GM19397 (cell line): Measurements from ENCODE around the gene PLXND1.
"Not testable (repeated sequence)": the region's sequence is repeated elsewhere in the genome, so short reads cannot be mapped to it uniquely, and the experiment has no call there.

Experiments used
- ATAC-seq: cut with Tn5 transposase; IDR thresholded peaks from one replicate; pipeline ENCODE4 v1.9.1; 2021; ENCODE audit warnings: mild to moderate bottlenecking, moderate library complexity; ENCODE audit not compliant: unreplicated experiment

The PLXND1 gene

DNA sequence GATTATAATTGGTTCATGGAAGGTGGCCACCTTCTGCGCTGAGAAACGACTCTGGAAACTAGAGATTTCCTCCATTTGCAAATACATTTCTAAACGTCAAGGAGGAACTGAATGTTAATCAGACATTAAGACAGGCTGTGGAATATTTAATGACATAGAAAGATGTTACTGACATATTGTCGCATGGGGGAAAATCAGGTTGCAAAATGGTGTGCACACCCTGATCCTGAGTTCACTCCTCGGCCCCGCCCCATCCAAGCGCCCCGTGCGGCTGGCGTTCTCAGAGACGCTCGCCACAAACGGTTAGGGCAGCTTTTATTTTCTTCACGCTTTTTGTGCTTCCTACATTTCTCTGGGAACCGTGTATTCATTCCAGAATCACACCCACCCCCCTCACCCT, 52.8 kb downstream of the PLXND1 start:
- no peak for ATAC-seq

DNA sequence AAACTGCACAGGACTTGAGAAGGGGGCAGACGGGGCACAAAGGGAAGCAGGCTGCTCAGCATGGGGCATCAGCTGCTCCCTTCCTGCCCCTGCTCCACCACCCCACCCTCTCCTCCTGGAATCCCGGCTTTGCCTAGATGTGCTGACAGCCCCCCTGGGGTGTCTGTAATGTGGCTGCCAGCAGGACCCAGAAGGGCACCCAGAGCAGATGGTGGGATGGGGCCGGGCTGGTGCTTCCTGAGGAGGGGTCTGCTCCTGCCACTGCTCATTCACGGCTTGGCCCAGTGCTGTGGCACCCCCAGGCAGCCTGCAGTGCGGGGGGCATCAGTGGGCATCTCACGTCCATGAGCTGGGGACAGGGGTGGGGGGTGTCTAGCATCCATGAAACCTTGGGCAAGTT, 53.3 kb downstream of the PLXND1 start:
- ATAC-seq = no peak

DNA sequence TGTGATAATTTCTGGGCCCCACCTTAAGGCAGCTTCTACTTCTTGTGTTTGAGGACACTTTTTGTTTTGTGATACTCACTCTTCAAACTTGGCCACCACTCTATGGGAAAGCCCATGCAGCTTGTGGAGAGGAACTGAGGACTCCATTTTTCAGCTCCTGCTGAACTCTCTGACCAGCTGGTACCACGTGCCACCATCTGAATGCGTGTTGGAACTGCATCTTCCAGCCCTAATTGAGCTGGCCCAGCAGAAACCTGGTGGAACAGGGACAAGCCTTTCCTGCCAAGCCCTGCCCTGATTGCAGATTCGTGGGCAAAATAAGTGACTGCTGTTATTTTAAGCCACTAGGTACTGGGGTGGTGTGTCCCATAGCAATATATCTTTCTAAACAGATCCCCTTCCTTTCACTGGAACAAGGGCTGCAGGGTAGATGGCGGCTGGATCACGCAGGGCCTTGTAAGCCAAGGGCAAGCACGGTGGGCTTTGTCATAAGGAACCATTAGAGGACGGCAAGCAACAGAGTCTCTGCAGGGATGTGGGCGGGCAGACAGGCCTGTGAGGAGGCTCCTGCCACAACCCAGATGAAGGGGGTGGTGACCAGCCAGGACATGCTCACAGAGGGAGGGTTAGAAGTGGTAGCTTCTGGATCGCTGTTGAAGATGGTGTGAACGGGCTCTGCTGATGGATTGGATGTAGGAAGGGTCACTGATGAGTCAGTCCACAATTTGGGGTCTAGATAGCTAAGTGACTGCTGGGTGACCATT, 54.0 kb downstream of the PLXND1 start:
- ATAC-seq = no peak

DNA sequence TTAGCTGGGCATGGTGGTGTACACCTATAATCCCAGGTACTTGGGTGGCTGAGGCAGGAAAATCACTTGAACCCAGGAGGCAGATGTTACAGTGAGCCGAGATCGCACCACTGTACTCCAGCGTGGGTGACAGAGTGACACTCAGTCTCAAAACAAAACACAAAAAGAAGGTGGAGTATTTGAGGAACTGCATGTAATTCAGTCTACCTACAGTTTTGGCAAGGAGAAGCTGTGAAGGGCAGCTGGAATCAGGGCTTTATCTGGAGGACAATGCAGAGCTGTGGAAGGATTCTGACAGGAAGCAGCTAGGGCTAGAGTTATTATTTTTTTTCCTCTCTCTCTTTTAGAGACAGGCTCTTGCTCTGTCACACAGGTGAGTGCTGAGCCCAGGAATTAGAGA, 56.7 kb downstream of the PLXND1 start:
- ATAC-seq = no peak

DNA sequence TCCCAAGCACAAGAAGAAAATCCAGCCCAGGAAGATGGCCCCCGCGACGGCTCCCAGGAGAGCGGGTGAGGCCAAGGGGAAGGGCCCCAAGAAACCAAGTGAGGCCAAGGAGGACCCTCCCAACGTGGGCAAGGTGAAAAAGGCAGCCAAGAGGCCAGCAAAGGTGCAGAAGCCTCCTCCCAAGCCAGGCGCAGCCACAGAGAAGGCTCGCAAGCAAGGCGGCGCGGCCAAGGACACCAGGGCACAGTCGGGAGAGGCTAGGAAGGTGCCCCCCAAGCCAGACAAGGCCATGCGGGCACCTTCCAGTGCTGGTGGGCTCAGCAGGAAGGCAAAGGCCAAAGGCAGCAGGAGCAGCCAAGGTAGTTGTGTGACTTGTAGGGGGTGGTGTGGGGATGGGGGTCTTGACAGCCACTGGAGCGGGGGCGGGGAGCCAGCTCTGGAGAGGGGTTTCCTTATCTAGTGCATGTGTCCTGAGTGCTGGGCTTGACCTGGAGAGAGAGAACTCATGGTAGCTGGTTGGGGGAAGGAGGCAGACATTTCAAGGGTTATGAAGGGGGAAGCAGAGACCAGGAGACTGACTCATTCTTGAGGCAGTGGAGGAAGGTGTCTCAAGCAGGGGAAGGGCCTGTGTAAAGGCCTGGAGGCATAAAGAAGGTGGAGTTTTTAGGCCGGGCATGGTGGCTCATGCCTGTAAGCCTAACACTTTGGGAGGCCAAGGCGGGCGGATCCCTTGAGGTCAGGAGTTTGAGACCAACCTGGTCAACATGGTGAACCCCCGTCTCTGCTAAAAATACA, 57.3 kb downstream of the PLXND1 start:
- no peak for ATAC-seq

DNA sequence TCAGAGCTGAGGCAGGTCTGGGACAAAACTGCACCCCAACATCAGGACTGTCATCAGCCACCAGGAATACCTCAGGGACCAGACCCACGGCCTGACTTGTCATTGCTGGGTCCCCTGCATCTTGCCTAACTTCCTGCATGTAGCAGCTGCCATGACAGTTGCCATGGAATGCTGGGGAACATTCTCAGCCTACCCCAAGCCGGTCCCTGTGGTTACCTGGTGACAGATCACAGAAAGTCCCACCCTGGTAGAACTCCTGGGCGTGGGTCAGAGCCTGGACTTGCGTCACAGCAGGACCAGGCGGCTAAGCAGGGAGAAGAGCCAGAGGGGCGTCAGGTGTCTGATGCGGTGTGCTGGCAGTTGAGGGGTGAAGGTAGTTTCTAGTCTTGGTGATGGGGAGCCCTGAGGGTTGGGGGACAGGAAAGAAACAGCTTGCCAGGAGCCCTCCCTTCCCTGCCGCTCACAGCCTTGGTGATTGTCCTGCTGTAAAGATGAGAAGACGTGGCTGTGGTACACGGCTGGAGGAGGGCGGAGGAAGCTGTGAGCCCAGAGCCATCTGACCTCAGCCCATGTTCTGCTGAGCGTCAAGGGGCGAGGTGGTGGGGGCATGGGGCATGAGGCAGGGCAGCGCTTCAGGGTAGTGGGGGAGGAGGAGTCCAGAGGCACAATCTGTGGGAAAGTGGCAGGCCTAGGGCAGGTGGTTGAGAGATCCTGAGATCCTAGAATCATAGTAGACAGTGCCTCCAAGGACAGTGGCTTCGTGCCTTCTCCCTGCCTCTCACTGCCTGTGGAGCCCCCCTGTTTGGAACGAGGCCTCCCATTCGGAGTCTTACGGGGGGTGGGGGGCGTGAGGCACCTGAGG, 58.1 kb downstream of the PLXND1 start:
- no peak for ATAC-seq

DNA sequence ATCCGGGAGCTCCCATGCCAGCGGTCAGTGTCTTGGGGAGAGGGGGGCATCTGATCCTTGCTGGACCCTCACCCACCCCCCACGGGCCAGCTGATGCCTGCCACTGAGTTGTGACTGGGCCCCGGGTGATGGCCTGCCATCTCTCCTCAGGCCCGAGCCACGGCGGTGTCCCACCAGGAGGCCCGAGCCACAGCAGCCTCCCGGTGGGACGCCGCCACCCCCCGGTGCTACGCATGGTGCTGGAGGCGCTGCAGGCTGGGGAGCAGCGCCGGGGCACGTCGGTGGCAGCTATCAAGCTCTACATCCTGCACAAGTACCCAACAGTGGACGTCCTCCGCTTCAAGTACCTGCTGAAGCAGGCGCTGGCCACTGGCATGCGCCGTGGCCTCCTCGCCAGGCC, 59.2 kb downstream of the PLXND1 start:
- ATAC-seq = no peak

DNA sequence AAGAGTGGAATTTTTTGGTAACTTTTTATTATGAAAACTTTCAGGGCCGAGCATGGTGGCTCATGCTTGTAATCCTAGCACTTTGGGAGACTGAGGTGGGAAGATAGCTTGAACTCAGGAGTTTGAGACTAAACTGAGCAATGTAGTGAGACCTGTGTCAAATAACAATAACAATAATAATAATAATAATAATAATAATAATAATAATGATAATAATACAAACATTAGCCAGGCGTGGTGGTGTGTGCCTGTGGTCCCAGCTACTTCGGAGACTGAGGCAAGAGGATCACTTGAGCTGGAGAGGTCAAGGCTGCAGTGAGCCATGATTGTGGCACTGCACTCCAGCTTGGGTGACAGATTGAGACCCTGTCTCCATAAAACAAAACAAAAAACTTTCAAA, 60.5 kb downstream of the PLXND1 start:
- not testable (repeated sequence) for ATAC-seq

DNA sequence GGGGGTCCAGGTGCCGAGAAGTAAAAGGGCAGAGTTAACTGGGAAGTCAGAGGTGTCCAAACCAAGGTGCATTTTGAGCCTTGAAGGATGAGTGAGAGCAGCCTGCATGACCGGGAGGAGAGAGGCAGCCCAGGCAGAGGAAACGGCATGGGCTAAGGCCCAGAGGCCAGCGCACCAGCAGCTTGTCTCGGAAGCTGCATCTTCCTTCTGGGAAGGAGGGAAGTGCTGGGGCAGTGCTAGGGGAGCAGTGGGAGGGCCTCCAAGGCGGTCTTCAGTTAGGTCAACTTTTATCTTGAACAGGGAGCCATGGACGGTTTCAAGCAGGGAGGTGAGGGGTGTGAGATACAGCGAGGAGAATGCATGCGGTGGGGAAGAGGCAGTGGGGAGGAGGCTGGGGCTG, 62.5 kb downstream of the PLXND1 start:
- no peak for ATAC-seq

DNA sequence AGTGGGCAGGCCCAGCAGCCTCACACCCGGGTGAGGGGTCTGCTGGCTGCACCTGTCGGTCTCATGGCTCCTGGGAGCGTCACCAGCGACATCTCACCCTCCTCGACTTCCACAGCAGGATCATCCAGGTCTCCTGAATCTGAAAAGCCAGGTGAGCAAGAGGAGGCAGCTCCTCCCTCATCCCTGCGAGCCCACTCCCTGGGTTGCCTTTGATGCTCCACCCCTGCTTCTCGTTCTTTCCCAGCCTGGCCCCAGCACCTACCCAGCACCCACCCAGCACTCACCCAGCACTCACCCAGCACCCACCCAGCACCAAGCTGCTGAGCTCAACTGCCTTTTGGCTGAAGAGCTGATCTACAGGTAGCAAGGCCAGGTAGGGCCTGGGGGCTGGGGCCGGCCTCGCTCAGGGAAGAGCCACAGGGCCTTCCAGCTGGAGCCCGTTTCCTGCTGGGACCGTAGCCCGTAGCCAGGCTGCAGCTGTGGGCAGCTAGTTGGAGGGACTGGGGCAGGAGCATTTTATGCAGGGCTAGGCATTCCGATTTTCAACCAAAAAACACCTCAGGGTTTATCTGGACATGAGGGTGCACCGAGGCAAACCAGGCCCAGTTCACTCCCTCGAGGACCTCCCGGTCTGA, 63.2 kb downstream of the PLXND1 start, which contains the start of gene H1-8:
TSS of gene H1-8 (plus strand) at position 20 of the 635 bp plus-strand sequence. CDS start at position 64, 44 bp downstream.
- no peak for ATAC-seq

DNA sequence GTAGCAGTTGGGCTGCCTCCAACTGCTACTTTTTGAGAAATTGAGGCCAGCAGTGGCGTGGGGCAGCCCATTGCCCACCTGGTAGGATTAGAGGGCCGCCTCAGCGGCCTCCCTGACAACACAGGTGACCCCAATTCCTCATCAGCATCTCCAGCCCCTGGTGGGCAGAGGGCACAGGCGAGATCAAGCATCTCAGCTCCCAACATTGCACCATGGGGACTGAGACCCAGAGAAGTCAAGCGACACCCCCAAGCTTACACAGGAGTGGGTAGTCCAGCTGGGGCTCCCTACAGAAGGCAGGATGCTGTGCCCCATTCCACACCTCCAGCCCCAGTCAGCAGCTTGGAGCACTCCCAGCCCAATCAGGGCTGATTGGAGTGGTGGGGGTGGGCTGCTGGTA, 63.7 kb downstream of the PLXND1 start:
- ATAC-seq = no peak

DNA sequence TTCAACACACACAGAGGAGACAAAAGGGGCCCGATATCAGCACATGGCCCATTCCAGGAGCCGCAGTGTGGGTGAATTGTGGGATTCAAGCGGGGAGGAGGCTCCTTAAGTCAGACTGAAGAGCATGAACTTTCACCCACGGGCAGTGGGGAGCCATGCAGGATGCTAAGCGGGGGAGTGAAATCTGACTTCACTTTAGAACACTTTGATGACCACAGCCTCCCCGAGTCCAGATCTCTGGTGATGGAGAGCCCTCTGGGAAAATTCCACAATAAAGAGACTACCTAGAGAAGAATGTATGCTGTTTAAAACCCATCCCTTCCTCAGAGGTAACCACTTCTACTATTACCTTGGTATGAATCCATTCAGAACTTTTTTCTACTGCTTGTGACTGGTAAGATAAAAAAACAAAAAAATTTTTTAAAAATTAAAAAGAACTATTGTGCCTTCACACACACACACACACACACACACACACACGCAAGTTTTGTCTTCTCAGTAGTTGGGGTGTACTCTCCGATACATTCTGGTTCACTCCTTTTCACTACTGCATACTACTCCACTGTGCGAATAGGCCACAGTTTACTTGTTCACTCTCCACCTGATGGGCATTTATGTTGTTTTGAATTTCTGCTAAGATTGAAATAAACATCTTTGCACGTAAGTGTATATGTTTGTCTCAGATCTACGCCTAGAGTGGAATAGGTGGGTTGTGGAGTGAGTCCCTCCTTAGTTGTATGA, 65.5 kb downstream of the PLXND1 start:
- ATAC-seq = no peak

DNA sequence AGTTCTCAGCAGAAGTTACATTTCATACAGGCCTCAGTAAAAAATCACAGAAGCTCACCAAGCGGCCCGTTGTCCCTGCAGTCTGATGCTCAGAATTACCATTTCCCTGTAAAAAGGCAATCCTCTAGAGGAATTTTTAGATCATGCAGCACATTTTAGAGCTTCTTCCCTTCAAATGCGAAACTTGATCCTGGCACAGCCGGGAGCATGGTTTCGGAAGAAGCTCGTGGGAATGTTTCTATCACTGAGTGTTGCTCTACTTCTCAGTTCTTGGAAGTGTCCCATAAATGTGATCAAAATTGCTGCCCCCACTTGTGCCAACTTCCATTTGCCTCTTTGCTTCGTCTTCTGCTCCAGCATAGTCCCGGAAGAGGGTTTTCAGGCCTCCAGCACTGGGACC, 67.3 kb downstream of the PLXND1 start:
- ATAC-seq = no peak

DNA sequence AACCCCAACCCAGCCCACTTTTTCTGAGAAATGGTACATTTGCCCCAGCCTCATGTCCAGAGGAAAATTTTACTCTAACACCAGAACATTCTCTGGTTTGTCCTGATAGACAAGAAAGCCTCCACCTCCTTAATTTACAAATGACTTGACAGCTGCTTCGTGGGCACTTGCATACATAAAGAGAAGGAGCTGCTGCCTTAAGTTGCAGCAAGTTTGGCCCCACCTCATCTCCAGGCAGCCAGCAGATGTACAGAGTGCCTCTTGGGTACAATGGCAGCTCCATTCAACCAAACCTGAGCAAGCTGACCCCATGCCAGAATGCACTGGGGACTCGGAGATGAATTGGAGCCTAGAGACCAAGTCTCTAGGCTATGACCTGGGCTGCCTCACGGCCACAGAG, 69.7 kb downstream of the PLXND1 start:
- no peak for ATAC-seq

DNA sequence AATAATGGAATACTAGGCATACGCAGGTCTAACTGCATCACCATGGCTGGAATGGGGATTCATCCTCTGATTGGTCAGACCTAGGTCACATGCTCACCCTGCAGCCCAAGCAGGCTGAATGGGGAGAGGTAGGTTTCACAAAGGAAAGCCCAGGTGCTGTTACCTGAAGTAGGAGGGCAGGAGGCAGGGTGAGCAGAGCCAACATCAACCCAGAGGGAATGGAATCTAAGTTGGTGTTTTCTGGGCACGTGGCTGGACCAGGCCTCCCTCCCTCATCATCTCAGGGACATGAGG, 70.2 kb downstream of the PLXND1 start:
- ATAC-seq = no peak

DNA sequence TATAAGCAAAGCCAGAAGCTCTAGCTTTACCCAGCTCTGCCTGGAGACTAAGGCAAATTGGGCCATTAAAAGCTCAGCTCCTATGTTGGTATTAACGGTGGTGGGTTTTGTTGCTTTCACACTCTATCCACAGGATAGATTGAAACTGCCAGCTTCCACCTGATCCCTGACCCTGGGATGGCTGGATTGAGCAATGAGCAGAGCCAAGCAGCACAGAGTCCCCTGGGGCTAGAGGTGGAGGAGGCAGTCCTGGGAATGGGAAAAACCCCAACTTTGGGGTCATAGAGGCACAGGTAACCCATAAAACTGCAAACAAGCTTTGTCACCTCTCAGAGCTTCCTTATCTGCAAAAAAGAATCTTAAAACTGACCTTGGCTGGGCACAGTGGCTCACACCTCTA, 71.4 kb downstream of the PLXND1 start:
- no peak for ATAC-seq

DNA sequence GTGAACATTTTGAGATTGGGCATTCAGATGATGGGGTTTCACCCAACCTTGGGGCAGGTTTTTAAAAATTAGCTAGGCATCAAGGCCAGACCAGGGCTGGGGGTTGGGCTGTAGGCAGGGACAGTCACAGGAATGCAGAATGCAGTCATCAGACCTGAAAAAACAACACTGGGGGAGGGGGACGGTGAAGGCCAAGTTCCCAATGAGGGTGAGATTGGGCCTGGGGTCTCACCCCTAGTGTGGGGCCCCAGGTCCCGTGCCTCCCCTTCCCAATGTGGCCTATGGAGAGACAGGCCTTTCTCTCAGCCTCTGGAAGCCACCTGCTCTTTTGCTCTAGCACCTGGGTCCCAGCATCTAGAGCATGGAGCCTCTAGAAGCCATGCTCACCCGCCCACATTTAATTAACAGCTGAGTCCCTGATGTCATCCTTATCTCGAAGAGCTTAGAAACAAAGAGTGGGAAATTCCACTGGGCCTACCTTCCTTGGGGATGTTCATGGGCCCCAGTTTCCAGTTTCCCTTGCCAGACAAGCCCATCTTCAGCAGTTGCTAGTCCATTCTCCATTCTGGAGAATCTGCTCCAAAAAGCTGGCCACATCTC, 71.9 kb downstream of the PLXND1 start:
- no peak for ATAC-seq

DNA sequence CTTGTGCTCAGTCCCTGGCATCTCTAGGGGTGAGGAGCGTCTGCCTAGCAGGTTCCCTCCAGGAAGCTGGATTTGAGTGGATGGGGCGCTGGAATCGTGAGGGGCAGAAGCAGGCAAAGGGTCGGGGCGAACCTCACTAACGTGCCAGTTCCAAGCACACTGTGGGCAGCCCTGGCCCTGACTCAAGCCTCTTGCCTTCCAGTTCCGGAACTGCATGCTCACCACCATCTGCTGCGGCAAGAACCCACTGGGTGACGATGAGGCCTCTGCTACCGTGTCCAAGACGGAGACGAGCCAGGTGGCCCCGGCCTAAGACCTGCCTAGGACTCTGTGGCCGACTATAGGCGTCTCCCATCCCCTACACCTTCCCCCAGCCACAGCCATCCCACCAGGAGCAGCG, 73.1 kb downstream of the PLXND1 start:
- ATAC-seq = no peak

DNA sequence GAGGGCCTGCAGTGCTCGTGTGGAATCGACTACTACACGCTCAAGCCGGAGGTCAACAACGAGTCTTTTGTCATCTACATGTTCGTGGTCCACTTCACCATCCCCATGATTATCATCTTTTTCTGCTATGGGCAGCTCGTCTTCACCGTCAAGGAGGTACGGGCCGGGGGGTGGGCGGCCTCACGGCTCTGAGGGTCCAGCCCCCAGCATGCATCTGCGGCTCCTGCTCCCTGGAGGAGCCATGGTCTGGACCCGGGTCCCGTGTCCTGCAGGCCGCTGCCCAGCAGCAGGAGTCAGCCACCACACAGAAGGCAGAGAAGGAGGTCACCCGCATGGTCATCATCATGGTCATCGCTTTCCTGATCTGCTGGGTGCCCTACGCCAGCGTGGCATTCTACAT, 74.2 kb downstream of the PLXND1 start:
- ATAC-seq = no peak

DNA sequence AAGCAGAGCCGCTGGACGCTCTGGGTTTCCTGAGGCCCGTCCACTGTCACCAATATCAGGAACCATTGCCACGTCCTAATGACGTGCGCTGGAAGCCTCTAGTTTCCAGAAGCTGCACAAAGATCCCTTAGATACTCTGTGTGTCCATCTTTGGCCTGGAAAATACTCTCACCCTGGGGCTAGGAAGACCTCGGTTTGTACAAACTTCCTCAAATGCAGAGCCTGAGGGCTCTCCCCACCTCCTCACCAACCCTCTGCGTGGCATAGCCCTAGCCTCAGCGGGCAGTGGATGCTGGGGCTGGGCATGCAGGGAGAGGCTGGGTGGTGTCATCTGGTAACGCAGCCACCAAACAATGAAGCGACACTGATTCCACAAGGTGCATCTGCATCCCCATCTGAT, 74.8 kb downstream of the PLXND1 start:
- ATAC-seq = no peak
